GM12801 (cell line): Measurements from ENCODE around the gene SIGLEC5.

Experiments
- TF ChIP-seq, protein P1 (sequence below): IDR thresholded peaks from one replicate; pipeline ENCODE4 v1.5.1; 2011; ENCODE audit warnings: control low read depth; ENCODE audit not compliant: insufficient read length; ENCODE audit errors: extremely low read depth

Gene SIGLEC5

GRCh38 chr19:51626675-51627074 lies 3.5 kb downstream of the SIGLEC5 start:
- TF ChIP-seq, protein P1, sequence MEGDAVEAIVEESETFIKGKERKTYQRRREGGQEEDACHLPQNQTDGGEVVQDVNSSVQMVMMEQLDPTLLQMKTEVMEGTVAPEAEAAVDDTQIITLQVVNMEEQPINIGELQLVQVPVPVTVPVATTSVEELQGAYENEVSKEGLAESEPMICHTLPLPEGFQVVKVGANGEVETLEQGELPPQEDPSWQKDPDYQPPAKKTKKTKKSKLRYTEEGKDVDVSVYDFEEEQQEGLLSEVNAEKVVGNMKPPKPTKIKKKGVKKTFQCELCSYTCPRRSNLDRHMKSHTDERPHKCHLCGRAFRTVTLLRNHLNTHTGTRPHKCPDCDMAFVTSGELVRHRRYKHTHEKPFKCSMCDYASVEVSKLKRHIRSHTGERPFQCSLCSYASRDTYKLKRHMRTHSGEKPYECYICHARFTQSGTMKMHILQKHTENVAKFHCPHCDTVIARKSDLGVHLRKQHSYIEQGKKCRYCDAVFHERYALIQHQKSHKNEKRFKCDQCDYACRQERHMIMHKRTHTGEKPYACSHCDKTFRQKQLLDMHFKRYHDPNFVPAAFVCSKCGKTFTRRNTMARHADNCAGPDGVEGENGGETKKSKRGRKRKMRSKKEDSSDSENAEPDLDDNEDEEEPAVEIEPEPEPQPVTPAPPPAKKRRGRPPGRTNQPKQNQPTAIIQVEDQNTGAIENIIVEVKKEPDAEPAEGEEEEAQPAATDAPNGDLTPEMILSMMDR, result no peak

DNA sequence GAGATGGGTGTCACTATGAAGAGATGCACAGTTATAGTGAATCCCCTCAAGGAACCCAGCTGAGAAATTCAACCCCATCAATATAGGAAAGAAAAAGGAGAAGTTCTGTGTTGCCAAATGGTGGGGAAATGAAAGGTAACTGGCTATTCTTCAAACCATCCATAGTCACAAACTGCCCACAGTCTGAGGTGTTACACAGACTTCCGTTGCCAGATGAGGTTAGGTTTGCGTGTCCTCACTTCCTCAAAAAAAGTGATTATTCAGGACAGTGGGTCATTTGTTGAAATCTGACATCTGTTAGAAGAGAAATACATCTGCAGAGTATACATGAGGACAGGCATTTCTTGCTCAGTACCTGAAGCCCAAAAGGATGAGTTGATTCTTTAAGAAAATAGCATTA lies 9.0 kb downstream of the SIGLEC5 start:
- TF ChIP-seq, protein P1, result no peak

GRCh38 chr19:51615991-51616390 lies 14.2 kb downstream of the SIGLEC5 start:
- TF ChIP-seq, protein P1, result no peak

- TF ChIP-seq, protein P1, result no peak
Measured at GRCh38 chr19:51614789-51615188, 15.4 kb downstream of the SIGLEC5 start.

- TF ChIP-seq, protein P1, result no peak
Measured at GRCh38 chr19:51610576-51610975, 19.6 kb downstream of the SIGLEC5 start.

DNA sequence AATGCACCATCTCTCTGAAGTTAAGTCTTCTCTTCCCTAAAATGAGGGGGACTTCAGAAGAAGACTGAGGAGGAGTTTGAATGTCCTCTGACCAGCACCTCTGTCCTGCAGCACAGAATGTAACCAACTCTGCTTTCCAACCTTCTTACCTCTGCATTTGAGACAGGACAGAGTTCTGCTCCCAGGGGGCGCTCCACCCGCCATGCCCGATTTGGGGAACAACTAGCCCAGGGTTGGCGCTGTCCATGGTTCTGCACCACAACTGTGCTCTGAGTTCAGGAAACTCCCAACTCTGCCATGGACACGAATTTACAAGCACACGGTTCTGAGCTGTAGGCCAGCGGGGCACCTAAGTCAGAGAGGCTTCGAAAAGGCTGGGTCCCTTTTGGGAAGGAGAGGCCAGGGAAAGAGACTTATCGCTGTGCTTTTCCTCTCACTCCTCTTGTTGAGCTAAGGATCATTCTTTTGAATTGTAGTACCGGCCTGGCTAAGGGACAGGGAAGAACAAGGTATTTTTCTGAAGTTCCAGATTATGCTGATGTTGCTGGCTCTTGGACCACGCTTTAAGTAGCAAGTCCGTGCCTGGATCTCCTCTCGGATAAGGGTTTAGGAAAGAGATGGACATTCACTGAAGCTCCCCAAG lies 22.2 kb downstream of the SIGLEC5 start:
- TF ChIP-seq, protein P1, result no peak

- TF ChIP-seq, protein P1, result no peak
Measured at GRCh38 chr19:51607077-51607476, 23.1 kb downstream of the SIGLEC5 start.
